ENCODE measurements around the gene PHEX. TPM values are rescaled to one million over a fixed set of nuclear protein-coding genes. Genes with fewer than 3 reads are reported as not detected.

Gene PHEX
- polyA plus RNA-seq, 1 donor from 2014 or later = 0.59 TPM

DNA sequence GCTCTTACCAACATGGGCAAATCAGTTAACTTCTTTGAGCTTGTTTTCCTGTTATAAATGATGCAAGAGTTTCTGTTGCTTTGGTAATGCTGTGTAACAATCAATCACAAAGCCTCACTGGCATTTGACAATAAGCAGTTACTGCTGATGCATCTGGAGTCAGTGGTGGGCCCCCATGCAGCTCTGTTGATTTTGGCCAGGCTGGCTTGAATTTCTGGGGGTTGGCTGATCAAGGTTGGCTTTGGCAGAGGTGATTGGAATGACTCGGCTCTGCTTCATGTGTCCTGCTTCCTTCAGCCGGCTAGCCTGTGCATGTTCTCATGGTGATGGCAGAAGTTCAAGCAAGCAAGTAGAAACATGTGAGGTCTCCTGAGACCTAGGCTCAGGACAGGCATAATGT lies 90.4 kb downstream of the PHEX start:
- Histone ChIP-seq H3K9me3 (ENCODE audit: low read length) (no peaks in the 10 kb centered on the region), H3K9me2 (ENCODE audit: insufficient read depth, low read length) (no peaks in the 10 kb centered on the region), H3K4me3 (ENCODE audit: low read length) (no peak overlapping the region), H3K9ac (ENCODE audit: low read length) (no peak overlapping the region), H3K36me3 (ENCODE audit: insufficient read depth, low read length) (no peaks in the 10 kb centered on the region), H3K4me2 (ENCODE audit: low read length) (no peak overlapping the region), H2AFZ (ENCODE audit: low read depth, low read length) (no peak overlapping the region), H3K27ac (ENCODE audit: low read length) (no peak overlapping the region), H4K20me1 (ENCODE audit: insufficient read depth) (no peaks in the 10 kb centered on the region), H3K27me3 (ENCODE audit: insufficient read depth, low read depth, low read length) (no peaks in the 10 kb centered on the region), H3K79me2 (replicated peaks; ENCODE audit: insufficient read depth, low read length) (no peaks in the 10 kb centered on the region), H3F3A (ENCODE audit: insufficient read depth, low read length, poor library complexity, severe bottlenecking) (no peaks in the 10 kb centered on the region)
- TF ChIP-seq POLR2AphosphoS5 (IDR thresholded peaks at IDR 0.05) (no peak), TAF1 (IDR thresholded peaks at IDR 0.05; ENCODE audit: low read depth) (no peak), CTCF (IDR thresholded peaks at IDR 0.05; ENCODE audit: poor library complexity, severe bottlenecking) (no peak), SMC3 (conservative IDR thresholded peaks at IDR 0.05; ENCODE audit: poor library complexity) (no peak), EZH2 (IDR thresholded peaks at IDR 0.05; ENCODE audit: borderline replicate concordance, insufficient read depth, low read length, poor library complexity, severe bottlenecking) (no peak), EP300 (conservative IDR thresholded peaks at IDR 0.05; ENCODE audit: poor library complexity, severe bottlenecking) (no peak), MXI1 (conservative IDR thresholded peaks at IDR 0.05; ENCODE audit: poor library complexity, severe bottlenecking) (no peak)
- TF ChIP-seq, protein P1, sequence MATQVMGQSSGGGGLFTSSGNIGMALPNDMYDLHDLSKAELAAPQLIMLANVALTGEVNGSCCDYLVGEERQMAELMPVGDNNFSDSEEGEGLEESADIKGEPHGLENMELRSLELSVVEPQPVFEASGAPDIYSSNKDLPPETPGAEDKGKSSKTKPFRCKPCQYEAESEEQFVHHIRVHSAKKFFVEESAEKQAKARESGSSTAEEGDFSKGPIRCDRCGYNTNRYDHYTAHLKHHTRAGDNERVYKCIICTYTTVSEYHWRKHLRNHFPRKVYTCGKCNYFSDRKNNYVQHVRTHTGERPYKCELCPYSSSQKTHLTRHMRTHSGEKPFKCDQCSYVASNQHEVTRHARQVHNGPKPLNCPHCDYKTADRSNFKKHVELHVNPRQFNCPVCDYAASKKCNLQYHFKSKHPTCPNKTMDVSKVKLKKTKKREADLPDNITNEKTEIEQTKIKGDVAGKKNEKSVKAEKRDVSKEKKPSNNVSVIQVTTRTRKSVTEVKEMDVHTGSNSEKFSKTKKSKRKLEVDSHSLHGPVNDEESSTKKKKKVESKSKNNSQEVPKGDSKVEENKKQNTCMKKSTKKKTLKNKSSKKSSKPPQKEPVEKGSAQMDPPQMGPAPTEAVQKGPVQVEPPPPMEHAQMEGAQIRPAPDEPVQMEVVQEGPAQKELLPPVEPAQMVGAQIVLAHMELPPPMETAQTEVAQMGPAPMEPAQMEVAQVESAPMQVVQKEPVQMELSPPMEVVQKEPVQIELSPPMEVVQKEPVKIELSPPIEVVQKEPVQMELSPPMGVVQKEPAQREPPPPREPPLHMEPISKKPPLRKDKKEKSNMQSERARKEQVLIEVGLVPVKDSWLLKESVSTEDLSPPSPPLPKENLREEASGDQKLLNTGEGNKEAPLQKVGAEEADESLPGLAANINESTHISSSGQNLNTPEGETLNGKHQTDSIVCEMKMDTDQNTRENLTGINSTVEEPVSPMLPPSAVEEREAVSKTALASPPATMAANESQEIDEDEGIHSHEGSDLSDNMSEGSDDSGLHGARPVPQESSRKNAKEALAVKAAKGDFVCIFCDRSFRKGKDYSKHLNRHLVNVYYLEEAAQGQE (IDR thresholded peaks at IDR 0.05; ENCODE audit: borderline replicate concordance) = no peak

GRCh38 chrX:22124098-22124497 lies 92.0 kb downstream of the PHEX start:
- Histone ChIP-seq H3K4me3 (ENCODE audit: low read length) (no peak overlapping the region), H3K27ac (ENCODE audit: low read length) (no peak overlapping the region), H2AFZ (ENCODE audit: low read depth, low read length) (no peak overlapping the region), H3F3A (ENCODE audit: insufficient read depth, low read length, poor library complexity, severe bottlenecking) (no peaks in the 10 kb centered on the region), H3K9me2 (ENCODE audit: insufficient read depth, low read length) (no peaks in the 10 kb centered on the region), H3K27me3 (ENCODE audit: insufficient read depth, low read depth, low read length) (no peaks in the 10 kb centered on the region), H3K36me3 (ENCODE audit: insufficient read depth, low read length) (no peaks in the 10 kb centered on the region), H3K4me2 (ENCODE audit: low read length) (no peak overlapping the region), H4K20me1 (ENCODE audit: insufficient read depth) (no peaks in the 10 kb centered on the region), H3K9ac (ENCODE audit: low read length) (no peak overlapping the region), H3K9me3 (ENCODE audit: low read length) (no peaks in the 10 kb centered on the region), H3K79me2 (replicated peaks; ENCODE audit: insufficient read depth, low read length) (no peaks in the 10 kb centered on the region)
- TF ChIP-seq EP300 (conservative IDR thresholded peaks at IDR 0.05; ENCODE audit: poor library complexity, severe bottlenecking) (no peak), TAF1 (IDR thresholded peaks at IDR 0.05; ENCODE audit: low read depth) (no peak), CTCF (IDR thresholded peaks at IDR 0.05; ENCODE audit: poor library complexity, severe bottlenecking) (no peak), EZH2 (IDR thresholded peaks at IDR 0.05; ENCODE audit: borderline replicate concordance, insufficient read depth, low read length, poor library complexity, severe bottlenecking) (no peak), POLR2AphosphoS5 (IDR thresholded peaks at IDR 0.05) (no peak), MXI1 (conservative IDR thresholded peaks at IDR 0.05; ENCODE audit: poor library complexity, severe bottlenecking) (no peak), SMC3 (conservative IDR thresholded peaks at IDR 0.05; ENCODE audit: poor library complexity) (no peak), RAD21 (conservative IDR thresholded peaks at IDR 0.05) (no peak)
- TF ChIP-seq, protein P1 (IDR thresholded peaks at IDR 0.05; ENCODE audit: borderline replicate concordance) = no peak
